WTC11 (cell line): ENCODE measurements around the gene SDC4.

Experiments used
- ETV6 ChIP-seq: sonication (generic); formaldehyde crosslinking; IDR thresholded peaks from 2 replicates; pipeline ENCODE4 v1.8.1; 2022; ENCODE audit warnings: mild to moderate bottlenecking, missing genetic modification reagents
- GABPB1 ChIP-seq: sonication (generic); formaldehyde crosslinking; IDR thresholded peaks from 2 replicates; pipeline ENCODE4 v1.8.1; 2023; ENCODE audit warnings: mild to moderate bottlenecking, missing genetic modification reagents
- TEAD4 ChIP-seq: sonication (generic); formaldehyde crosslinking; IDR thresholded peaks from 2 replicates; pipeline ENCODE4 v1.8.0; 2022; ENCODE audit warnings: mild to moderate bottlenecking, missing genetic modification reagents
- TF ChIP-seq, protein P1 (sequence below): sonication (generic); formaldehyde crosslinking; IDR thresholded peaks from 2 replicates; pipeline ENCODE4 v1.8.1; 2023; ENCODE audit warnings: mild to moderate bottlenecking, missing genetic modification reagents, borderline replicate concordance
- TF ChIP-seq, protein P2 (sequence below): sonication (generic); formaldehyde crosslinking; IDR thresholded peaks from 2 replicates; pipeline ENCODE4 v1.8.1; 2023; ENCODE audit warnings: mild to moderate bottlenecking, missing genetic modification reagents, moderate library complexity
- TF ChIP-seq, protein P3 (sequence below): fragments of 200-600 bp; IDR thresholded peaks from 2 replicates; pipeline ENCODE4 v1.8.0; 2022; ENCODE audit warnings: antibody characterized with exemption

DNA sequence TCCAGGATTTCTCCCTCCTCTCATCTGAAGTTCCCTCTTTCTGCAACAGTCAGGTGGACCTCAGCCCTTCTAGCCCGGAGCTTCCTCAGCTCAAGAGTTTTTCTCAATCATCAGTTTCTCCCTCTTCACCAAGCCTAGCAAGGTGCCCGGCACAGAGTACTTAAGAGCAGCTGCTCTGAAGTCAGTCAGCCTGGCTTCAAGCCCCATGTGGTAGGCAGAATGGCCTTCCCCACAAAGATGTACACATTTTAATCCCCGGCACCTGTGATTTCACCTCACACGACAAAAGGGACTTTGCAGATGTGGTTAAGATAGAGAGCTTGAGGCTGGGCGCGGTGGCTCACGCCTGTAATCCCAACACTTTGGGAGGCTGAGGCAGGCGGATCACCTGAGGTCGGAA lies 56.7 kb downstream of the SDC4 start:
- TF ChIP-seq, protein P1, sequence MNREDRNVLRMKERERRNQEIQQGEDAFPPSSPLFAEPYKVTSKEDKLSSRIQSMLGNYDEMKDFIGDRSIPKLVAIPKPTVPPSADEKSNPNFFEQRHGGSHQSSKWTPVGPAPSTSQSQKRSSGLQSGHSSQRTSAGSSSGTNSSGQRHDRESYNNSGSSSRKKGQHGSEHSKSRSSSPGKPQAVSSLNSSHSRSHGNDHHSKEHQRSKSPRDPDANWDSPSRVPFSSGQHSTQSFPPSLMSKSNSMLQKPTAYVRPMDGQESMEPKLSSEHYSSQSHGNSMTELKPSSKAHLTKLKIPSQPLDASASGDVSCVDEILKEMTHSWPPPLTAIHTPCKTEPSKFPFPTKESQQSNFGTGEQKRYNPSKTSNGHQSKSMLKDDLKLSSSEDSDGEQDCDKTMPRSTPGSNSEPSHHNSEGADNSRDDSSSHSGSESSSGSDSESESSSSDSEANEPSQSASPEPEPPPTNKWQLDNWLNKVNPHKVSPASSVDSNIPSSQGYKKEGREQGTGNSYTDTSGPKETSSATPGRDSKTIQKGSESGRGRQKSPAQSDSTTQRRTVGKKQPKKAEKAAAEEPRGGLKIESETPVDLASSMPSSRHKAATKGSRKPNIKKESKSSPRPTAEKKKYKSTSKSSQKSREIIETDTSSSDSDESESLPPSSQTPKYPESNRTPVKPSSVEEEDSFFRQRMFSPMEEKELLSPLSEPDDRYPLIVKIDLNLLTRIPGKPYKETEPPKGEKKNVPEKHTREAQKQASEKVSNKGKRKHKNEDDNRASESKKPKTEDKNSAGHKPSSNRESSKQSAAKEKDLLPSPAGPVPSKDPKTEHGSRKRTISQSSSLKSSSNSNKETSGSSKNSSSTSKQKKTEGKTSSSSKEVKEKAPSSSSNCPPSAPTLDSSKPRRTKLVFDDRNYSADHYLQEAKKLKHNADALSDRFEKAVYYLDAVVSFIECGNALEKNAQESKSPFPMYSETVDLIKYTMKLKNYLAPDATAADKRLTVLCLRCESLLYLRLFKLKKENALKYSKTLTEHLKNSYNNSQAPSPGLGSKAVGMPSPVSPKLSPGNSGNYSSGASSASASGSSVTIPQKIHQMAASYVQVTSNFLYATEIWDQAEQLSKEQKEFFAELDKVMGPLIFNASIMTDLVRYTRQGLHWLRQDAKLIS (CRISPR knock-in tag), result no peak
- TF ChIP-seq, protein P2, sequence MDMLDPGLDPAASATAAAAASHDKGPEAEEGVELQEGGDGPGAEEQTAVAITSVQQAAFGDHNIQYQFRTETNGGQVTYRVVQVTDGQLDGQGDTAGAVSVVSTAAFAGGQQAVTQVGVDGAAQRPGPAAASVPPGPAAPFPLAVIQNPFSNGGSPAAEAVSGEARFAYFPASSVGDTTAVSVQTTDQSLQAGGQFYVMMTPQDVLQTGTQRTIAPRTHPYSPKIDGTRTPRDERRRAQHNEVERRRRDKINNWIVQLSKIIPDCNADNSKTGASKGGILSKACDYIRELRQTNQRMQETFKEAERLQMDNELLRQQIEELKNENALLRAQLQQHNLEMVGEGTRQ, result no peak
- TF ChIP-seq, protein P3, sequence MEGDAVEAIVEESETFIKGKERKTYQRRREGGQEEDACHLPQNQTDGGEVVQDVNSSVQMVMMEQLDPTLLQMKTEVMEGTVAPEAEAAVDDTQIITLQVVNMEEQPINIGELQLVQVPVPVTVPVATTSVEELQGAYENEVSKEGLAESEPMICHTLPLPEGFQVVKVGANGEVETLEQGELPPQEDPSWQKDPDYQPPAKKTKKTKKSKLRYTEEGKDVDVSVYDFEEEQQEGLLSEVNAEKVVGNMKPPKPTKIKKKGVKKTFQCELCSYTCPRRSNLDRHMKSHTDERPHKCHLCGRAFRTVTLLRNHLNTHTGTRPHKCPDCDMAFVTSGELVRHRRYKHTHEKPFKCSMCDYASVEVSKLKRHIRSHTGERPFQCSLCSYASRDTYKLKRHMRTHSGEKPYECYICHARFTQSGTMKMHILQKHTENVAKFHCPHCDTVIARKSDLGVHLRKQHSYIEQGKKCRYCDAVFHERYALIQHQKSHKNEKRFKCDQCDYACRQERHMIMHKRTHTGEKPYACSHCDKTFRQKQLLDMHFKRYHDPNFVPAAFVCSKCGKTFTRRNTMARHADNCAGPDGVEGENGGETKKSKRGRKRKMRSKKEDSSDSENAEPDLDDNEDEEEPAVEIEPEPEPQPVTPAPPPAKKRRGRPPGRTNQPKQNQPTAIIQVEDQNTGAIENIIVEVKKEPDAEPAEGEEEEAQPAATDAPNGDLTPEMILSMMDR, result no peak
- TF ChIP-seq TEAD4, result no peak
- no peak for TF ChIP-seq ETV6 (CRISPR knock-in tag)
- no peak for TF ChIP-seq GABPB1 (CRISPR knock-in tag)
